Psoas muscle (tissue), 8 donors: ENCODE measurements around the gene TGFBR3L. TPM values are rescaled to one million over a fixed set of nuclear protein-coding genes. Genes with fewer than 3 reads are reported as not detected.
A peak's percentile ranks its signal among the peaks of the same experiment; 100 is the strongest.

Source experiments
- ATAC-seq, 4 donors: fragments of 200-7000 bp; cut with Tn5 transposase; one replicate each; pipeline ENCODE4 v1.9.1; 2020; ENCODE audit warnings: moderate library complexity in 3 of 4, mild to moderate bottlenecking in 2 of 4
- DNase-seq, 2 donors: peaks; one replicate each; pipeline ENCODE4 v3.0.0-alpha.2; 2020
- H3K27ac ChIP-seq: fragments of 200-600 bp; one replicate; pipeline ENCODE4 v1.8.0; 2022
- H3K27me3 ChIP-seq, 3 donors: fragments of 200-600 bp in 1 of 3; one replicate each; pipeline versions ENCODE4 v1.6.1 to v1.8.0; 2013 to 2022; ENCODE audit warnings: low read length in 2 of 3, mild to moderate bottlenecking in 2 of 3, moderate library complexity in 1 of 3; ENCODE audit not compliant: insufficient read depth in 3 of 3
- H3K36me3 ChIP-seq, 2 donors: fragments of 200-600 bp in 1 of 2; one replicate each; pipeline versions ENCODE4 v1.6.1 to v1.8.0; 2013 to 2022; ENCODE audit warnings: low read depth in 1 of 2, mild to moderate bottlenecking in 1 of 2, moderate library complexity in 1 of 2; ENCODE audit not compliant: insufficient read depth in 1 of 2
- H3K4me1 ChIP-seq: fragments of 200-600 bp; one replicate; pipeline ENCODE4 v1.8.0; 2022
- H3K4me3 ChIP-seq: fragments of 200-600 bp; one replicate; pipeline ENCODE4 v1.8.0; 2022; ENCODE audit warnings: mild to moderate bottlenecking
- H3K9me3 ChIP-seq: fragments of 200-600 bp; one replicate; pipeline ENCODE4 v1.8.0; 2022
- CTCF ChIP-seq: fragments of 200-600 bp; IDR thresholded peaks from one replicate; pipeline ENCODE4 v1.8.0; 2022; ENCODE audit warnings: antibody characterized with exemption
- WGBS, 3 donors: extraction: QIAGEN DNeasy Blood & Tissue Kit; methylation state at CpG; one replicate each; pipeline versions ENCODE4 v1.1.6 to v1.1.7; 2013; 5-methylcytosine and 5-hydroxymethylcytosine counted together
- intact Hi-C, 2 donors: fragments of 100-400 bp; cut with DNase I; formaldehyde crosslinking; loops; one replicate each; pipeline versions ENCODE4 v1.11.0 to v1.14.2; 2022
- polyA plus RNA-seq, 3 donors: library from polyadenylated mRNA; stranded (reverse); fragments of 200-250 nt; gene quantifications; one replicate each; pipeline ENCODE4 v1.2.3, GENCODE V29; 2013
- total RNA-seq, 4 donors: library from RNA; stranded (reverse); fragmentation: NEBNext Ultra II Directional in 2 of 4; extraction: Animal tissue kit (Norgen Biotek cat#: 25700) in 2 of 4; gene quantifications; one replicate each; pipeline versions ENCODE4 v1.2.1 to v1.2.4, GENCODE V29; 2021 to 2023
- donor health status: healthy with polysubstance abuse.
- donor health status: DM: no; HTN: no; CAD: no; lungs with moderate emphysema.
- donor health status: Bipolar disorder and iron deficiency.
- donor health status: healthy.
- donor health status: DM: yes; HTN: yes; CAD: no.
- donor health status: DM: no; HTN: no; CAD: no.
- donor health status: DM: no; HTN: no; CAD: no.
- donor health status: DM: yes; HTN: yes; CAD: no.

Gene TGFBR3L
- total and polyA plus RNA-seq, 7 donors = 1.2 to 13.0 (median 4.5) TPM

- H3K9me3 ChIP-seq = no peaks in the 10 kb centered on the region
- H3K36me3 ChIP-seq = no peaks in the 10 kb centered on the region
- H3K27me3 ChIP-seq = peaks cover 0 to 59% (median 16%) of the 10 kb centered on the region in 3 donors
- ATAC-seq (no peak), DNase-seq (peak in 1 of 2 donors; percentile 49)
- peaks cover 8% of the 10 kb centered on the region for H3K4me1 ChIP-seq
- H3K4me3 ChIP-seq = peak overlapping the region; percentile 54
- TF ChIP-seq CTCF = no peak
- WGBS, 3 donors = 14 to 34% (median 18%) methylated on average over 21 of the region's 21 CpGs
- no peak overlapping the region for H3K27ac ChIP-seq
- intact Hi-C loops = no loop called here
Measured at GRCh38 chr19:7868326-7868670, 46.3 kb upstream of the TGFBR3L start.

- H3K4me3 ChIP-seq = peak overlapping the region; percentile 54
Measured at GRCh38 chr19:7868671-7869452, 45.8 kb upstream of the TGFBR3L start.

GRCh38 chr19:7869453-7869909 lies 45.1 kb upstream of the TGFBR3L start:
- DNase-seq (peak; percentile 49 to 78), ATAC-seq (peak; percentile 56 to 72 (median 66))
- H3K4me3 ChIP-seq = peak overlapping the region; percentile 54
- H3K4me1 ChIP-seq = peaks cover 8% of the 10 kb centered on the region
- no peaks in the 10 kb centered on the region for H3K36me3 ChIP-seq
- intact Hi-C loops = no loop called here
- WGBS, 3 donors = 1 to 11% (median 4%) methylated on average over 28 to 47 of the region's 47 CpGs
- no peaks in the 10 kb centered on the region for H3K9me3 ChIP-seq
- H3K27ac ChIP-seq = no peak overlapping the region
- TF ChIP-seq CTCF = no peak
- H3K27me3 ChIP-seq = peaks cover 0 to 57% (median 15%) of the 10 kb centered on the region in 3 donors

More at GRCh38 chr19:7868671-7869452, 45.8 kb upstream of the TGFBR3L start:
- ATAC-seq (peak; percentile 76 to 82 (median 79)), DNase-seq (peak; percentile 63 to 80)
- TF ChIP-seq CTCF = peak; percentile 69
- no peak overlapping the region for H3K27ac ChIP-seq
- 1 to 2% (median 2%) methylated on average over 41 to 67 of the region's 67 CpGs for WGBS, 3 donors
- H3K4me1 ChIP-seq = peaks cover 8% of the 10 kb centered on the region
- peaks cover 0 to 59% (median 16%) of the 10 kb centered on the region in 3 donors for H3K27me3 ChIP-seq
- H3K36me3 ChIP-seq = no peaks in the 10 kb centered on the region
- no peaks in the 10 kb centered on the region for H3K9me3 ChIP-seq
- intact Hi-C loops = no loop called here

GRCh38 chr19:7869910-7870511 lies 44.6 kb upstream of the TGFBR3L start:
- no peaks in the 10 kb centered on the region for H3K36me3 ChIP-seq
- no peak overlapping the region for H3K27ac ChIP-seq
- ATAC-seq (peak; percentile 6 to 21 (median 16)), DNase-seq (peak; percentile 55 to 73)
- H3K4me3 ChIP-seq = peak overlapping the region; percentile 54
- H3K4me1 ChIP-seq = peaks cover 8% of the 10 kb centered on the region
- intact Hi-C loops = no loop called here
- no peaks in the 10 kb centered on the region for H3K9me3 ChIP-seq
- TF ChIP-seq CTCF = no peak
- 20 to 27% (median 25%) methylated on average over 21 to 30 of the region's 30 CpGs for WGBS, 3 donors
- H3K27me3 ChIP-seq = peaks cover 0 to 57% (median 19%) of the 10 kb centered on the region in 3 donors
